K562 (cell line): ENCODE data around the gene SLA2. TPM values are rescaled to one million over a fixed set of nuclear protein-coding genes. Genes with fewer than 3 reads are reported as not detected.

Experiments
- ATAC-seq: fragments of 200-7000 bp; cut with Tn5 transposase; 3 replicates; pipeline ENCODE4 v1.9.1; 2020; ENCODE audit warnings: moderate library complexity
- BruUV-seq: library from RNA; stranded (reverse); fragments of 400-500 nt; replicated peaks from 2 replicates; lab custom pipeline; 2021; lab: Mats Ljungman, UMichigan
- CTCF ChIA-PET: fragments of 300-600 bp; formaldehyde crosslinking; extraction: SDS; loops from one replicate; lab custom pipeline; 2021; ENCODE audit warnings: low intra/inter-chr PET ratio; lab: Yijun Ruan, JAX
- POLR2A ChIA-PET: fragments of 300-600, 350-650 bp; sonication (Branson Sonifier 250); formaldehyde crosslinking; extraction: SDS; loops from one replicate; lab custom pipeline; 2021; ENCODE audit warnings: antibody characterized with exemption, inconsistent platforms; lab: Yijun Ruan, JAX
- DNase-seq, 4 experiments: peaks; one replicate each; pipeline versions ENCODE4 v3.0.0 to v3.0.0-alpha.2; 2011 to 2018; ENCODE audit warnings: low spot score in 3 of 4, mixed read lengths in 3 of 4; ENCODE audit errors: extremely low read depth in 1 of 4
- FAIRE-seq: peaks from 2 replicates; lab custom pipeline; 2011; peaks lifted over from hg19 to GRCh38; lab: Jason Lieb, UNC
- H2AFZ ChIP-seq: 2 replicates; pipeline ENCODE4 v1.6.0; 2011; ENCODE audit warnings: low read depth, low read length, control low read depth, inconsistent platforms
- H3K27ac ChIP-seq: fragments of 200-600 bp; 3 replicates; pipeline ENCODE4 v1.8.0; 2011; ENCODE audit warnings: low read depth, mild to moderate bottlenecking, control low read depth, inconsistent platforms, low read length, moderate library complexity, mixed read lengths; ENCODE audit errors: extremely low read depth
- H3K27me3 ChIP-seq, 2 experiments: fragments of 300-600 bp in 1 of 2; 2 replicates in 1 of 2; 3 replicates in 1 of 2; pipeline versions ENCODE4 v1.6.0 to v1.8.0; 2011; ENCODE audit warnings: inconsistent platforms in 2 of 2, low read length in 2 of 2, mild to moderate bottlenecking in 1 of 2, mixed read lengths in 1 of 2, moderate library complexity in 1 of 2; ENCODE audit not compliant: control insufficient read depth in 2 of 2, insufficient read depth in 2 of 2
- H3K36me3 ChIP-seq: fragments of 300-600 bp; 3 replicates; pipeline ENCODE4 v1.8.0; 2011; ENCODE audit warnings: mild to moderate bottlenecking, low read length, inconsistent platforms; ENCODE audit not compliant: control insufficient read depth, insufficient read depth
- H3K4me1 ChIP-seq, 2 experiments: fragments of 200-600 bp in 1 of 2; replicated peaks in 1 of 2; 2 replicates in 1 of 2; 3 replicates in 1 of 2; pipeline versions ENCODE4 v1.5.1 to v1.8.0; 2011; ENCODE audit warnings: inconsistent platforms in 2 of 2, low read length in 2 of 2, mild to moderate bottlenecking in 1 of 2, mixed read lengths in 1 of 2, moderate library complexity in 1 of 2; ENCODE audit not compliant: control insufficient read depth in 2 of 2, insufficient read depth in 2 of 2
- H3K4me2 ChIP-seq: 2 replicates; pipeline ENCODE4 v1.6.1; 2011; ENCODE audit warnings: low read length, control low read depth, inconsistent platforms, mixed read lengths; ENCODE audit not compliant: insufficient read depth
- H3K4me3 ChIP-seq: fragments of 200-600 bp; sonication (generic), shearing (Covaris generic); 2 replicates; pipeline ENCODE4 v1.5.1; 2016; ENCODE audit warnings: control low read depth, inconsistent platforms
- H3K79me2 ChIP-seq: fragments of 200-600 bp; 3 replicates; pipeline ENCODE4 v1.8.0; 2011; ENCODE audit warnings: low read length, inconsistent platforms; ENCODE audit not compliant: control insufficient read depth, insufficient read depth
- H3K9ac ChIP-seq, 2 experiments: 2 replicates each; pipeline versions ENCODE4 v1.6.0 to v1.6.1; 2011; ENCODE audit warnings: low read depth in 2 of 2, low read length in 2 of 2, control low read depth in 1 of 2, inconsistent platforms in 1 of 2, mild to moderate bottlenecking in 1 of 2, mixed read lengths in 1 of 2; ENCODE audit not compliant: insufficient read depth in 1 of 2
- H3K9me1 ChIP-seq: one replicate; pipeline ENCODE4 v1.6.0; 2011; ENCODE audit warnings: inconsistent platforms, mild to moderate bottlenecking, low read length, moderate library complexity; ENCODE audit not compliant: control insufficient read depth, insufficient read depth
- H3K9me3 ChIP-seq: replicated peaks from 2 replicates; pipeline ENCODE4 v1.5.1; 2011; ENCODE audit warnings: low read depth, low read length, inconsistent platforms; ENCODE audit not compliant: control insufficient read depth, insufficient read depth
- H4K20me1 ChIP-seq: replicated peaks from 2 replicates; pipeline ENCODE4 v1.6.1; 2011; ENCODE audit warnings: low read length, inconsistent platforms, mixed read lengths; ENCODE audit not compliant: control insufficient read depth, insufficient read depth
- ASH1L ChIP-seq: fragments of 450-650 bp; IDR thresholded peaks from 2 replicates; pipeline ENCODE4 v1.6.1; 2018; ENCODE audit warnings: borderline replicate concordance, mild to moderate bottlenecking, low read depth; ENCODE audit not compliant: partially characterized antibody
- CEBPG ChIP-seq, 3 experiments: fragments of 200-800 bp in 1 of 3; sonication (Bioruptor generic) in 1 of 3; sonication (generic) in 1 of 3; formaldehyde crosslinking in 1 of 3; IDR thresholded peaks in 2 of 3; conservative IDR thresholded peaks in 1 of 3; 2 replicates each; pipeline versions ENCODE4 v1.6.1 to v1.8.0; 2016 to 2022; ENCODE audit warnings: missing compliant biosample characterization in 2 of 3, missing genetic modification characterization in 2 of 3, mild to moderate bottlenecking in 1 of 3, missing genetic modification reagents in 1 of 3
- PTTG1 ChIP-seq: fragments of 450-650 bp; IDR thresholded peaks from 2 replicates; pipeline ENCODE4 v1.6.1; 2016; ENCODE audit warnings: low read depth, mild to moderate bottlenecking, missing genetic modification characterization, missing compliant biosample characterization
- SIN3A ChIP-seq, 2 experiments: fragments of 150-350 bp in 1 of 2; IDR thresholded peaks; 2 replicates each; pipeline ENCODE4 v1.6.1; 2011 to 2016; ENCODE audit warnings: borderline replicate concordance in 2 of 2, low read depth in 2 of 2, low read length in 2 of 2, mild to moderate bottlenecking in 2 of 2, moderate library complexity in 2 of 2; ENCODE audit not compliant: control insufficient read depth in 1 of 2
- SIX5 ChIP-seq, 2 experiments: IDR thresholded peaks; 2 replicates each; pipeline ENCODE4 v1.6.1; 2011; ENCODE audit warnings: low read length in 2 of 2, borderline replicate concordance in 1 of 2, low read depth in 1 of 2, mild to moderate bottlenecking in 1 of 2, moderate library complexity in 1 of 2; ENCODE audit not compliant: insufficient read depth in 1 of 2
- SMAD2 ChIP-seq: fragments of 150-350 bp; IDR thresholded peaks from 2 replicates; pipeline ENCODE4 v1.6.1; 2014; ENCODE audit warnings: low read depth, mild to moderate bottlenecking, low read length
- SMARCE1 ChIP-seq: fragments of 450-650 bp; IDR thresholded peaks from 2 replicates; pipeline ENCODE4 v1.7.1; 2016; ENCODE audit warnings: mild to moderate bottlenecking
- SRSF7 ChIP-seq: fragments of 200-400 bp; formaldehyde crosslinking; optimal IDR thresholded peaks from 2 replicates; pipeline ENCODE3; 2017; ENCODE audit warnings: mild to moderate bottlenecking, low read depth, low read length
- TARDBP ChIP-seq: fragments of 450-650 bp; IDR thresholded peaks from 2 replicates; pipeline ENCODE4 v1.6.1; 2016
- TRIM25 ChIP-seq: fragments of 450-650 bp; IDR thresholded peaks from 2 replicates; pipeline ENCODE4 v1.7.0; 2016; ENCODE audit warnings: borderline replicate concordance
- U2AF2 ChIP-seq: fragments of 200-400 bp; formaldehyde crosslinking; optimal IDR thresholded peaks from 2 replicates; pipeline ENCODE3; 2017; ENCODE audit warnings: low read depth, mild to moderate bottlenecking, low read length
- ZHX1 ChIP-seq: fragments of 150-350 bp; conservative IDR thresholded peaks from 2 replicates; pipeline ENCODE4 v1.6.1; 2014; ENCODE audit warnings: low read length
- ZKSCAN8 ChIP-seq: fragments of 200-800 bp; sonication (Bioruptor generic); IDR thresholded peaks from 2 replicates; pipeline ENCODE4 v1.6.1; 2016; ENCODE audit warnings: missing genetic modification characterization, missing compliant biosample characterization
- ZNF511 ChIP-seq: sonication (generic); formaldehyde crosslinking; IDR thresholded peaks from 2 replicates; pipeline ENCODE4 v1.8.0; 2022; ENCODE audit warnings: mild to moderate bottlenecking, missing genetic modification reagents
- WGBS: fragments of 100-300 bp; shearing (Covaris generic); methylation state at CpG from one replicate; pipeline ENCODE4 v1.1.6; 2016; ENCODE audit warnings: low coverage, mixed read lengths; ENCODE audit not compliant: insufficient coverage; ENCODE audit errors: missing lambda C conversion rate; 5-methylcytosine and 5-hydroxymethylcytosine counted together
- in situ Hi-C: fragments of 300-500 bp; cut with MboI; formaldehyde crosslinking; loops from 4 replicates; pipeline ENCODE4 v1.15.0; 2018; ENCODE audit warnings: inconsistent platforms, mixed read lengths
- intact Hi-C: fragments of 100-400 bp; cut with micrococcal nuclease; formaldehyde crosslinking; loops from 2 replicates; pipeline ENCODE4 v1.14.2; 2022
- polyA plus RNA-seq, 8 experiments: library from polyadenylated mRNA; depleted of rRNA in 4 of 8; stranded (reverse) in 5 of 8; unstranded in 3 of 8; fragments of >200 nt; fragmentation: Nextera tagmentation in 2 of 8; fragmentation: Illumina TruSeq in 1 of 8; extraction: Ambion mirVana in 2 of 8; extraction: Trizol in 1 of 8; gene quantifications; 2 replicates each; pipeline versions ENCODE4 v1.2.1 to v1.2.3, GENCODE V29; 2011 to 2014; ENCODE audit warnings: inconsistent platforms in 1 of 8, missing spikeins in 1 of 8
- total RNA-seq, 7 experiments: library from RNA; depleted of rRNA in 6 of 7; stranded (reverse); fragments of >200 nt in 6 of 7; fragmentation: Illumina TruSeq in 2 of 7; extraction: Trizol in 2 of 7; gene quantifications; 2 replicates each; pipeline versions ENCODE4 v1.2.1 to v1.2.3, GENCODE V29; 2011 to 2021; ENCODE audit warnings: low replicate concordance in 1 of 7

SLA2 gene
- total and polyA plus RNA-seq, 9 of the 15 experiments (the other 6 are each of a cell fraction or from before 2014, with no cell fraction given) = 0.07 TPM; not detected in 7

- DNase-seq (no peak), FAIRE-seq (no peak), ATAC-seq (no peak)
- Histone ChIP-seq H3K27ac (no peak overlapping the region), H3K4me3 (no peak overlapping the region), H2AFZ (no peak overlapping the region), H3K27me3 (no peaks in the 10 kb centered on the region), H3K9ac (no peak overlapping the region), H3K4me1 (no peaks in the 10 kb centered on the region; a peak in 2 of 5 replicates), H3K4me2 (no peak overlapping the region), H3K9me1 (no peaks in the 10 kb centered on the region), H4K20me1 (no peaks in the 10 kb centered on the region), H3K79me2 (no peaks in the 10 kb centered on the region), H3K9me3 (no peaks in the 10 kb centered on the region), H3K36me3 (peaks cover 9% of the 10 kb centered on the region; the same call in 1 of the 3 replicates)
- 55% methylated on average over 3 of the region's 3 CpGs for WGBS
- BruUV-seq = no TSS peak
- intact Hi-C loops (no loop called here), in situ Hi-C loops (no loop called here)
- POLR2A ChIA-PET = interaction anchor here (0.6 to 1.3 kb wide), 4 partner anchors 13 to 190 kb away, joined by 3 to 4 read pairs (median 4); no protein-coding TSS in a partner anchor
- CTCF ChIA-PET = no interaction called here
- TF ChIP-seq ZKSCAN8 (CRISPR knock-in tag) (no peak), ASH1L (no peak), SIN3A (IDR thresholded peaks at IDR 0.05; ENCODE audit: borderline replicate concordance in 2 of 2, control insufficient read depth in 1 of 2, low read depth in 2 of 2, low read length in 2 of 2) (no peak), TARDBP (no peak), SRSF7 (no peak), TRIM25 (no peak), SMAD2 (no peak), U2AF2 (no peak), PTTG1 (tag) (no peak), CEBPG (CRISPR knock-in tag; IDR thresholded peaks at IDR 0.05) (no peak), CEBPG (tag; conservative IDR thresholded peaks at IDR 0.05 in 1 of 2, IDR thresholded peaks at IDR 0.05 in 1 of 2) (no peak), ZHX1 (no peak), SIX5 (IDR thresholded peaks at IDR 0.05; ENCODE audit: borderline replicate concordance in 1 of 2, insufficient read depth in 1 of 2, low read depth in 1 of 2, low read length in 2 of 2) (no peak), SMARCE1 (no peak), ZNF511 (CRISPR knock-in tag) (no peak)
These were observed 24.8 kb upstream of the SLA2 start for GRCh38 chr20:36670665-36671357.
